ENCODE data around the gene NPB. TPM values are rescaled to one million over a fixed set of nuclear protein-coding genes. Genes with fewer than 3 reads are reported as not detected.

The NPB gene
- total and polyA plus RNA-seq, 2 of the 8 experiments (the other 6 are each of a cell fraction or from before 2014, with no cell fraction given), result 1.5 to 2.5 TPM

DNA sequence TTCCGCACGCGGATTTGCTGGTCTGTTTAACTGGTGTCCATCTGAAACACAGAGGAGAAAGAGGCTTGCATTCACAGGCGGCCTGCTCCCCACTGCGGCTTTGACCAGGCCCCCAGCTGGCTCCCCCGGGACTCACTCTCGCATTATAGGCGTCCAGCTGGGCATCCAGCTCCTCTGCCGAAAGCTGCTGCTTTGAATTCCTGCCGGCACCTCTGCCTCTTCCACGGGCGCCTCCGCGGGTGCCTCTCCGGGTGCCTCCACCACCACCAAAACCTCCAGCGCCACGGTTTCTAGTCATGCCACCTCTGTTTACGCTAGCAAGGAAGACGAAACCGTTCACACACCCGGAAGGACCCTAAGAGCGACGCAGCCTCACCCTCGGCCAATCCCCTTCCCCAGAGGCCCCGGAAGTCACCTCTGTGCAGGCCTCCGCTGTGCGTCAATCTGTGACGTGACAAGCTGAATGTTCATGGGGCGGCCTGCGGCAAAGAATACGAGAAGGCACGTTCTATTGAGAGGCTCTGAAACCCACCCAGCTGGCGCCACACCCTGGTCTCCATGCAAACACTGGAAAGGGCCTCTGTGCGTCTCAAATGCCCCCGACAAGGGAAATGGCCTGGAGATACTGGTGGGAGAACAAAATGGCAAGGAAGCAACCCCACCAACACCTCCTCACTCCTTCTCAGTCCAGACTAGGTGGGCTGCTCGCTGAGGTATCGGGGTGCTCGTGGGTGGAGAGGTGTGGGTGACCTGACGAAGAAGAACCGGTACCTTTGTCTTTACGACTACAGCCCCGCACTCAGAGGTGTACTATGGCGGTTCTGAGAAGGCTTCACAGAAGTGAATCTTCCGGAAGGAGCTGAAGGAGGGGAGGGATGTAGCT lies 13.7 kb upstream of the NPB start (continued):
- TF ChIP-seq, protein P1, sequence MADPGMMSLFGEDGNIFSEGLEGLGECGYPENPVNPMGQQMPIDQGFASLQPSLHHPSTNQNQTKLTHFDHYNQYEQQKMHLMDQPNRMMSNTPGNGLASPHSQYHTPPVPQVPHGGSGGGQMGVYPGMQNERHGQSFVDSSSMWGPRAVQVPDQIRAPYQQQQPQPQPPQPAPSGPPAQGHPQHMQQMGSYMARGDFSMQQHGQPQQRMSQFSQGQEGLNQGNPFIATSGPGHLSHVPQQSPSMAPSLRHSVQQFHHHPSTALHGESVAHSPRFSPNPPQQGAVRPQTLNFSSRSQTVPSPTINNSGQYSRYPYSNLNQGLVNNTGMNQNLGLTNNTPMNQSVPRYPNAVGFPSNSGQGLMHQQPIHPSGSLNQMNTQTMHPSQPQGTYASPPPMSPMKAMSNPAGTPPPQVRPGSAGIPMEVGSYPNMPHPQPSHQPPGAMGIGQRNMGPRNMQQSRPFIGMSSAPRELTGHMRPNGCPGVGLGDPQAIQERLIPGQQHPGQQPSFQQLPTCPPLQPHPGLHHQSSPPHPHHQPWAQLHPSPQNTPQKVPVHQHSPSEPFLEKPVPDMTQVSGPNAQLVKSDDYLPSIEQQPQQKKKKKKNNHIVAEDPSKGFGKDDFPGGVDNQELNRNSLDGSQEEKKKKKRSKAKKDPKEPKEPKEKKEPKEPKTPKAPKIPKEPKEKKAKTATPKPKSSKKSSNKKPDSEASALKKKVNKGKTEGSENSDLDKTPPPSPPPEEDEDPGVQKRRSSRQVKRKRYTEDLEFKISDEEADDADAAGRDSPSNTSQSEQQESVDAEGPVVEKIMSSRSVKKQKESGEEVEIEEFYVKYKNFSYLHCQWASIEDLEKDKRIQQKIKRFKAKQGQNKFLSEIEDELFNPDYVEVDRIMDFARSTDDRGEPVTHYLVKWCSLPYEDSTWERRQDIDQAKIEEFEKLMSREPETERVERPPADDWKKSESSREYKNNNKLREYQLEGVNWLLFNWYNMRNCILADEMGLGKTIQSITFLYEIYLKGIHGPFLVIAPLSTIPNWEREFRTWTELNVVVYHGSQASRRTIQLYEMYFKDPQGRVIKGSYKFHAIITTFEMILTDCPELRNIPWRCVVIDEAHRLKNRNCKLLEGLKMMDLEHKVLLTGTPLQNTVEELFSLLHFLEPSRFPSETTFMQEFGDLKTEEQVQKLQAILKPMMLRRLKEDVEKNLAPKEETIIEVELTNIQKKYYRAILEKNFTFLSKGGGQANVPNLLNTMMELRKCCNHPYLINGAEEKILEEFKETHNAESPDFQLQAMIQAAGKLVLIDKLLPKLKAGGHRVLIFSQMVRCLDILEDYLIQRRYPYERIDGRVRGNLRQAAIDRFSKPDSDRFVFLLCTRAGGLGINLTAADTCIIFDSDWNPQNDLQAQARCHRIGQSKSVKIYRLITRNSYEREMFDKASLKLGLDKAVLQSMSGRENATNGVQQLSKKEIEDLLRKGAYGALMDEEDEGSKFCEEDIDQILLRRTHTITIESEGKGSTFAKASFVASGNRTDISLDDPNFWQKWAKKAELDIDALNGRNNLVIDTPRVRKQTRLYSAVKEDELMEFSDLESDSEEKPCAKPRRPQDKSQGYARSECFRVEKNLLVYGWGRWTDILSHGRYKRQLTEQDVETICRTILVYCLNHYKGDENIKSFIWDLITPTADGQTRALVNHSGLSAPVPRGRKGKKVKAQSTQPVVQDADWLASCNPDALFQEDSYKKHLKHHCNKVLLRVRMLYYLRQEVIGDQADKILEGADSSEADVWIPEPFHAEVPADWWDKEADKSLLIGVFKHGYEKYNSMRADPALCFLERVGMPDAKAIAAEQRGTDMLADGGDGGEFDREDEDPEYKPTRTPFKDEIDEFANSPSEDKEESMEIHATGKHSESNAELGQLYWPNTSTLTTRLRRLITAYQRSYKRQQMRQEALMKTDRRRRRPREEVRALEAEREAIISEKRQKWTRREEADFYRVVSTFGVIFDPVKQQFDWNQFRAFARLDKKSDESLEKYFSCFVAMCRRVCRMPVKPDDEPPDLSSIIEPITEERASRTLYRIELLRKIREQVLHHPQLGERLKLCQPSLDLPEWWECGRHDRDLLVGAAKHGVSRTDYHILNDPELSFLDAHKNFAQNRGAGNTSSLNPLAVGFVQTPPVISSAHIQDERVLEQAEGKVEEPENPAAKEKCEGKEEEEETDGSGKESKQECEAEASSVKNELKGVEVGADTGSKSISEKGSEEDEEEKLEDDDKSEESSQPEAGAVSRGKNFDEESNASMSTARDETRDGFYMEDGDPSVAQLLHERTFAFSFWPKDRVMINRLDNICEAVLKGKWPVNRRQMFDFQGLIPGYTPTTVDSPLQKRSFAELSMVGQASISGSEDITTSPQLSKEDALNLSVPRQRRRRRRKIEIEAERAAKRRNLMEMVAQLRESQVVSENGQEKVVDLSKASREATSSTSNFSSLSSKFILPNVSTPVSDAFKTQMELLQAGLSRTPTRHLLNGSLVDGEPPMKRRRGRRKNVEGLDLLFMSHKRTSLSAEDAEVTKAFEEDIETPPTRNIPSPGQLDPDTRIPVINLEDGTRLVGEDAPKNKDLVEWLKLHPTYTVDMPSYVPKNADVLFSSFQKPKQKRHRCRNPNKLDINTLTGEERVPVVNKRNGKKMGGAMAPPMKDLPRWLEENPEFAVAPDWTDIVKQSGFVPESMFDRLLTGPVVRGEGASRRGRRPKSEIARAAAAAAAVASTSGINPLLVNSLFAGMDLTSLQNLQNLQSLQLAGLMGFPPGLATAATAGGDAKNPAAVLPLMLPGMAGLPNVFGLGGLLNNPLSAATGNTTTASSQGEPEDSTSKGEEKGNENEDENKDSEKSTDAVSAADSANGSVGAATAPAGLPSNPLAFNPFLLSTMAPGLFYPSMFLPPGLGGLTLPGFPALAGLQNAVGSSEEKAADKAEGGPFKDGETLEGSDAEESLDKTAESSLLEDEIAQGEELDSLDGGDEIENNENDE (IDR thresholded peaks at IDR 0.05; ENCODE audit: insufficient replicate concordance, low read length), result no peak
- no peak for TF ChIP-seq HDAC6 (IDR thresholded peaks at IDR 0.05; ENCODE audit: low read depth, low read length)
- no peak for TF ChIP-seq CBX8 (IDR thresholded peaks at IDR 0.05; ENCODE audit: borderline replicate concordance, low read depth, low read length)
- TF ChIP-seq HDAC2 (IDR thresholded peaks at IDR 0.05; ENCODE audit: borderline replicate concordance in 1 of 2, low read depth in 2 of 2, low read length in 2 of 2), result no peak
- no peak for TF ChIP-seq RFX5 (IDR thresholded peaks at IDR 0.05; ENCODE audit: borderline replicate concordance, low read depth, low read length)
- TF ChIP-seq TAF7 (optimal IDR thresholded peaks at IDR 0.05; ENCODE audit: borderline replicate concordance, low read depth, low read length), result no peak
- TF ChIP-seq KDM4A (IDR thresholded peaks at IDR 0.05; ENCODE audit: low read depth, low read length, severe bottlenecking), result no peak
- no peak for TF ChIP-seq SIX5 (IDR thresholded peaks at IDR 0.05; ENCODE audit: low read depth, low read length)
- TF ChIP-seq CHD1 (IDR thresholded peaks at IDR 0.05; ENCODE audit: low read depth, low read length), result no peak
